Adrenal gland (tissue), 12 donors: ENCODE measurements around the gene LARGE1. TPM values are rescaled to one million over a fixed set of nuclear protein-coding genes. Genes with fewer than 3 reads are reported as not detected.

Experiments
- DNase-seq, 7 donors: peaks; one replicate each; pipeline ENCODE4 v3.0.0-alpha.2; 2019 to 2020
- H3K27ac ChIP-seq, 5 donors: fragments of 200-600 bp; sonication (generic) in 4 of 5; 1 replicate in 3 of 5; 2 replicates in 2 of 5; pipeline versions ENCODE4 v1.5.1 to v1.8.0; 2016 to 2020; ENCODE audit warnings: mild to moderate bottlenecking in 1 of 5
- H3K27me3 ChIP-seq: fragments of 200-600 bp; 2 replicates; pipeline ENCODE4 v1.8.0; 2021
- H3K36me3 ChIP-seq, 2 donors: fragments of 200-600 bp; replicated peaks in 1 of 2; 1 replicate in 1 of 2; 2 replicates in 1 of 2; pipeline versions ENCODE4 v1.5.1 to v1.8.0; 2018 to 2022
- H3K4me1 ChIP-seq, 2 donors: fragments of 200-600 bp; replicated peaks in 1 of 2; 1 replicate in 1 of 2; 2 replicates in 1 of 2; pipeline versions ENCODE4 v1.5.1 to v1.8.0; 2018 to 2021
- H3K4me3 ChIP-seq, 4 donors: fragments of 200-600 bp; sonication (generic) in 3 of 4; one replicate each; pipeline ENCODE4 v1.5.1; 2016 to 2018
- H3K9me3 ChIP-seq, 3 donors: fragments of 200-600 bp; sonication (generic) in 1 of 3; replicated peaks in 1 of 3; 1 replicate in 2 of 3; 2 replicates in 1 of 3; pipeline versions ENCODE4 v1.5.1 to v1.8.0; 2016 to 2021
- CTCF ChIP-seq, 6 experiments: fragments of 450-650 bp in 4 of 6; fragments of 200-600 bp in 2 of 6; sonication (generic) in 1 of 6; IDR thresholded peaks; 1 replicate in 5 of 6; 2 replicates in 1 of 6; pipeline versions ENCODE4 v1.5.1 to v1.8.0; 2016 to 2021; ENCODE audit warnings: antibody characterized with exemption in 6 of 6, mild to moderate bottlenecking in 2 of 6, moderate library complexity in 1 of 6
- POLR2A ChIP-seq, 2 donors: fragments of 450-650 bp; IDR thresholded peaks; one replicate each; pipeline ENCODE4 v1.6.1; 2017; ENCODE audit warnings: antibody characterized with exemption in 2 of 2, mild to moderate bottlenecking in 2 of 2, moderate library complexity in 1 of 2
- WGBS, 4 donors: extraction: QIAGEN DNeasy Blood & Tissue Kit in 2 of 4; methylation state at CpG; one replicate each; pipeline versions ENCODE4 v1.1.5 to v1.1.7; 2013 to 2017; 5-methylcytosine and 5-hydroxymethylcytosine counted together
- intact Hi-C, 2 donors: fragments of 100-400 bp; cut with DNase I; formaldehyde crosslinking; loops; one replicate each; pipeline versions ENCODE4 v1.14.1 to v1.15.0; 2022 to 2023
- polyA plus RNA-seq, 3 donors: library from polyadenylated mRNA; stranded (reverse); fragments of 200-250 nt in 2 of 3; fragments of 350-450 nt in 1 of 3; fragmentation: Illumina TruSeq in 1 of 3; extraction: RNeasy Lipid Tissue Mini Kit (QIAGEN cat#74804) in 1 of 3; gene quantifications; one replicate each; pipeline ENCODE4 v1.2.3, GENCODE V29; 2013 to 2014
- total RNA-seq, 9 donors: library from RNA; depleted of rRNA in 4 of 9; stranded (reverse); fragments of >200 nt in 4 of 9; fragments of 120-200 nt in 1 of 9; fragmentation: NEBNext Ultra II Directional in 1 of 9; extraction: Animal tissue kit (Norgen Biotek cat#: 25700) in 1 of 9; gene quantifications; one replicate each; pipeline versions ENCODE4 v1.1.0 to v1.2.4, GENCODE V29; 2013 to 2023
- donor health status: healthy with polysubstance abuse.
- donor health status: Bipolar disorder and iron deficiency.
- donor health status: DM: yes; HTN: yes; CAD: no.
- donor health status: DM: no; HTN: no; CAD: no.
- donor health status: DM: no; HTN: no; CAD: no.
- donor health status: DM: yes; HTN: yes; CAD: no.

The LARGE1 gene
- total and polyA plus RNA-seq, 12 donors = 3.4 to 67.6 (median 30.6) TPM

DNA sequence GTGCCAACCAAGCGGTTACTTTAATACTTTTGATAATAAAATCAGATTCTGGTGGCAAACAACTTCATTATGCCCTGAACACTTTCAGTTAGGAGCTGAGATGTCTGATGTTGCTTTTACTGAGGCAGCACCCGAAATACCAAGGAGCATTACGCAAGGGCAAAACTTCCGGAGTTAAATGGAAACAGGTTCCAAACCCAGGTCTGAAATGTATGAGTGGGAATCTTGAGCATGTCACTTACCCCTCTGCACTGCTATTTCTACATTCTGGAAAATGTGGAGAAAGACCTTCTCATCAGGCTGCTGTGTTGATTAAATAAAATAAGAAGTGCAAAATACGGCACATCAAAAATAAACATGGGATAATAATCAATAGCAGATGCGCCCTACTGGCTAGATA, 315.1 kb downstream of the LARGE1 start:
- WGBS, 4 donors = 93 to 95% (median 94%) methylated on average over 6 of the region's 6 CpGs
- H3K4me1 ChIP-seq = no peaks in the 10 kb centered on the region
- H3K4me3 ChIP-seq = no peak overlapping the region
- intact Hi-C loops = no loop called here
- H3K36me3 ChIP-seq = no peaks in the 10 kb centered on the region
- no peak for DNase-seq
- no peaks in the 10 kb centered on the region for H3K27me3 ChIP-seq
- H3K9me3 ChIP-seq = no peaks in the 10 kb centered on the region
- no peak for TF ChIP-seq CTCF (IDR thresholded peaks at IDR 0.05)
- TF ChIP-seq POLR2A (IDR thresholded peaks at IDR 0.05) = no peak
- no peak overlapping the region for H3K27ac ChIP-seq

- H3K4me1 ChIP-seq = no peaks in the 10 kb centered on the region
- H3K27me3 ChIP-seq = no peaks in the 10 kb centered on the region
- TF ChIP-seq POLR2A (IDR thresholded peaks at IDR 0.05) = no peak
- no peak for TF ChIP-seq CTCF (IDR thresholded peaks at IDR 0.05)
- no peaks in the 10 kb centered on the region for H3K9me3 ChIP-seq
- H3K36me3 ChIP-seq = no peaks in the 10 kb centered on the region
- intact Hi-C loops = no loop called here
- DNase-seq = no peak
- H3K27ac ChIP-seq = no peak overlapping the region
- WGBS, 4 donors = 92 to 100% (median 96%) methylated on average over 2 of the region's 2 CpGs
- H3K4me3 ChIP-seq = no peak overlapping the region
Measured at GRCh38 chr22:33601062-33601461, 319.2 kb downstream of the LARGE1 start.

DNA sequence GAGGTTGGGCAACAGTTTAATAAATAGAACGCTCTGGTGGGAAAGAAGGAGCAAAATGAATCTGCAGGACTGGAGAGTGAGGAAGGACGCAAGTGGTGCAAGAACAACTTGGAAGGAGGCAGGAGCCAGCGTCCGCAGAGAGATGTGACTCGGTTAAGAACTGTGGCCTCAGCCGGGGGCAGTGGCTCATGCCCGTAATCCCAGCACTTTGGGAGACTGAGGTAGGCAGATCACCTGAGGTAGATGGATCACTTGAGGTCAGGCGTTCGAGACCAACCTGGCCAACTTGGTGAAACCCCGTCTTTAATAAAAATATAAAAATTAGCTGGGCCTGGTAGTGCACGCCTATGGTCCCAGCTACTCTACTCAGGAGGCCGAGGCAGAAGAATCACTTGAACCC, 319.7 kb downstream of the LARGE1 start:
- no peaks in the 10 kb centered on the region for H3K4me1 ChIP-seq
- no peaks in the 10 kb centered on the region for H3K36me3 ChIP-seq
- no peaks in the 10 kb centered on the region for H3K27me3 ChIP-seq
- WGBS, 4 donors = 96 to 99% (median 97%) methylated on average over 12 of the region's 12 CpGs
- no peak overlapping the region for H3K4me3 ChIP-seq
- intact Hi-C loops = no loop called here
- no peak for TF ChIP-seq CTCF (IDR thresholded peaks at IDR 0.05)
- no peak for TF ChIP-seq POLR2A (IDR thresholded peaks at IDR 0.05)
- no peak overlapping the region for H3K27ac ChIP-seq
- H3K9me3 ChIP-seq = no peaks in the 10 kb centered on the region
- DNase-seq = no peak

GRCh38 chr22:33600113-33600512, 320.2 kb downstream of the LARGE1 start:
- DNase-seq = no peak
- H3K9me3 ChIP-seq = no peaks in the 10 kb centered on the region
- no peak for TF ChIP-seq POLR2A (IDR thresholded peaks at IDR 0.05)
- no peak for TF ChIP-seq CTCF (IDR thresholded peaks at IDR 0.05)
- 87 to 93% (median 90%) methylated on average over 6 of the region's 6 CpGs for WGBS, 4 donors
- no peaks in the 10 kb centered on the region for H3K27me3 ChIP-seq
- H3K4me1 ChIP-seq = no peaks in the 10 kb centered on the region
- intact Hi-C loops = no loop called here
- H3K4me3 ChIP-seq = no peak overlapping the region
- H3K36me3 ChIP-seq = no peaks in the 10 kb centered on the region
- H3K27ac ChIP-seq = no peak overlapping the region
